Activated naive CD8-positive, alpha-beta T cell (primary cell): Measurements from ENCODE around the gene RHOB.

Experiments used
- H3K27ac Mint-ChIP-seq: one replicate; pipeline ENCODE4 v1.8.0; 2021; ENCODE audit warnings: mixed read lengths
- H3K27me3 Mint-ChIP-seq: one replicate; pipeline ENCODE4 v1.8.0; 2021; ENCODE audit warnings: mixed read lengths
- H3K36me3 Mint-ChIP-seq: one replicate; pipeline ENCODE4 v1.8.0; 2021; ENCODE audit warnings: mixed read lengths
- H3K4me1 Mint-ChIP-seq: one replicate; pipeline ENCODE4 v1.8.0; 2021; ENCODE audit warnings: low read depth, mixed read lengths
- H3K4me3 Mint-ChIP-seq: one replicate; pipeline ENCODE4 v1.8.0; 2021; ENCODE audit warnings: mild to moderate bottlenecking, mixed read lengths
- H3K9me3 Mint-ChIP-seq: one replicate; pipeline ENCODE4 v1.8.0; 2021; ENCODE audit warnings: low read depth, mixed read lengths

RHOB gene

GRCh38 chr2:20468549-20469500, 22.0 kb downstream of the RHOB start:
- no peak overlapping the region for H3K4me3 Mint-ChIP-seq
- no peaks in the 10 kb centered on the region for H3K27me3 Mint-ChIP-seq
- H3K9me3 Mint-ChIP-seq: no peaks in the 10 kb centered on the region
- no peaks in the 10 kb centered on the region for H3K4me1 Mint-ChIP-seq
- H3K36me3 Mint-ChIP-seq: no peaks in the 10 kb centered on the region
- H3K27ac Mint-ChIP-seq: no peak overlapping the region

- Mint-ChIP-seq H3K27me3 (peaks cover 2% of the 10 kb centered on the region), H3K4me3 (no peak overlapping the region), H3K9me3 (no peaks in the 10 kb centered on the region), H3K4me1 (no peaks in the 10 kb centered on the region), H3K36me3 (no peaks in the 10 kb centered on the region), H3K27ac (no peak overlapping the region)
Observed at GRCh38 chr2:20469595-20469994, 22.7 kb downstream of the RHOB start.

GRCh38 chr2:20470211-20470610, 23.3 kb downstream of the RHOB start:
- no peaks in the 10 kb centered on the region for H3K9me3 Mint-ChIP-seq
- H3K27ac Mint-ChIP-seq: no peak overlapping the region

GRCh38 chr2:20471148-20471547, 24.3 kb downstream of the RHOB start:
- H3K9me3 Mint-ChIP-seq: no peaks in the 10 kb centered on the region
- no peaks in the 10 kb centered on the region for H3K4me1 Mint-ChIP-seq
- no peak overlapping the region for H3K27ac Mint-ChIP-seq
- no peaks in the 10 kb centered on the region for H3K36me3 Mint-ChIP-seq
- peaks cover 3% of the 10 kb centered on the region for H3K27me3 Mint-ChIP-seq
- no peak overlapping the region for H3K4me3 Mint-ChIP-seq

More at GRCh38 chr2:20470211-20470610, 23.3 kb downstream of the RHOB start:
- no peaks in the 10 kb centered on the region for H3K36me3 Mint-ChIP-seq
- peaks cover 3% of the 10 kb centered on the region for H3K27me3 Mint-ChIP-seq
- H3K4me1 Mint-ChIP-seq: no peaks in the 10 kb centered on the region
- no peak overlapping the region for H3K4me3 Mint-ChIP-seq

- Mint-ChIP-seq H3K4me3 (no peak overlapping the region), H3K9me3 (no peaks in the 10 kb centered on the region), H3K27me3 (peaks cover 3% of the 10 kb centered on the region), H3K36me3 (no peaks in the 10 kb centered on the region), H3K4me1 (no peaks in the 10 kb centered on the region), H3K27ac (no peak overlapping the region)
Observed at GRCh38 chr2:20471902-20472559, 25.2 kb downstream of the RHOB start.

GRCh38 chr2:20472569-20472968, 25.7 kb downstream of the RHOB start:
- H3K4me1 Mint-ChIP-seq: no peaks in the 10 kb centered on the region
- H3K4me3 Mint-ChIP-seq: no peak overlapping the region
- H3K9me3 Mint-ChIP-seq: no peaks in the 10 kb centered on the region

GRCh38 chr2:20473128-20473527, 26.3 kb downstream of the RHOB start:
- no peaks in the 10 kb centered on the region for H3K9me3 Mint-ChIP-seq
- no peak overlapping the region for H3K4me3 Mint-ChIP-seq
- no peaks in the 10 kb centered on the region for H3K36me3 Mint-ChIP-seq
- no peak overlapping the region for H3K27ac Mint-ChIP-seq
- H3K4me1 Mint-ChIP-seq: no peaks in the 10 kb centered on the region
- peaks cover 3% of the 10 kb centered on the region for H3K27me3 Mint-ChIP-seq

More at GRCh38 chr2:20472569-20472968, 25.7 kb downstream of the RHOB start:
- H3K27ac Mint-ChIP-seq: no peak overlapping the region
- H3K36me3 Mint-ChIP-seq: no peaks in the 10 kb centered on the region
- peaks cover 3% of the 10 kb centered on the region for H3K27me3 Mint-ChIP-seq

GRCh38 chr2:20474757-20475566, 28.1 kb downstream of the RHOB start:
- Mint-ChIP-seq H3K4me1 (no peaks in the 10 kb centered on the region), H3K9me3 (no peaks in the 10 kb centered on the region), H3K27ac (no peak overlapping the region), H3K36me3 (no peaks in the 10 kb centered on the region), H3K4me3 (no peak overlapping the region), H3K27me3 (peaks cover 3% of the 10 kb centered on the region)

- Mint-ChIP-seq H3K9me3 (no peaks in the 10 kb centered on the region), H3K27ac (no peak overlapping the region), H3K27me3 (peaks cover 3% of the 10 kb centered on the region), H3K4me3 (no peak overlapping the region), H3K36me3 (no peaks in the 10 kb centered on the region), H3K4me1 (no peaks in the 10 kb centered on the region)
Observed at GRCh38 chr2:20475567-20475952, 28.7 kb downstream of the RHOB start.

- Mint-ChIP-seq H3K27me3 (peaks cover 3% of the 10 kb centered on the region), H3K9me3 (no peaks in the 10 kb centered on the region), H3K27ac (no peak overlapping the region), H3K4me1 (no peaks in the 10 kb centered on the region), H3K36me3 (no peaks in the 10 kb centered on the region), H3K4me3 (no peak overlapping the region)
Observed at GRCh38 chr2:20476481-20476880, 29.6 kb downstream of the RHOB start.

- Mint-ChIP-seq H3K9me3 (no peaks in the 10 kb centered on the region), H3K4me3 (no peak overlapping the region), H3K27me3 (peaks cover 3% of the 10 kb centered on the region), H3K27ac (no peak overlapping the region), H3K4me1 (no peaks in the 10 kb centered on the region), H3K36me3 (no peaks in the 10 kb centered on the region)
Observed at GRCh38 chr2:20476950-20477349, 30.1 kb downstream of the RHOB start.

GRCh38 chr2:20478961-20479360, 32.1 kb downstream of the RHOB start:
- H3K4me3 Mint-ChIP-seq: no peak overlapping the region
- H3K27ac Mint-ChIP-seq: no peak overlapping the region
- no peaks in the 10 kb centered on the region for H3K36me3 Mint-ChIP-seq
- no peaks in the 10 kb centered on the region for H3K4me1 Mint-ChIP-seq
- H3K9me3 Mint-ChIP-seq: no peaks in the 10 kb centered on the region
- H3K27me3 Mint-ChIP-seq: peaks cover 3% of the 10 kb centered on the region

GRCh38 chr2:20479835-20480234, 33.0 kb downstream of the RHOB start:
- Mint-ChIP-seq H3K4me1 (no peaks in the 10 kb centered on the region), H3K27me3 (no peaks in the 10 kb centered on the region), H3K9me3 (no peaks in the 10 kb centered on the region), H3K4me3 (no peak overlapping the region), H3K36me3 (no peaks in the 10 kb centered on the region), H3K27ac (no peak overlapping the region)

- no peaks in the 10 kb centered on the region for H3K27me3 Mint-ChIP-seq
- no peaks in the 10 kb centered on the region for H3K4me1 Mint-ChIP-seq
- no peaks in the 10 kb centered on the region for H3K9me3 Mint-ChIP-seq
- no peak overlapping the region for H3K27ac Mint-ChIP-seq
- no peaks in the 10 kb centered on the region for H3K36me3 Mint-ChIP-seq
- no peak overlapping the region for H3K4me3 Mint-ChIP-seq
Observed at GRCh38 chr2:20480913-20481312, 34.0 kb downstream of the RHOB start.
